ENCODE measurements around the gene CYP8B1. TPM values are rescaled to one million over a fixed set of nuclear protein-coding genes. Genes with fewer than 3 reads are reported as not detected.
A peak's percentile ranks its signal among the peaks of the same experiment; 100 is the strongest.

Gene CYP8B1
- total and polyA plus RNA-seq, 2 of the 13 experiments (the other 11 are each of a cell fraction or from before 2014, with no cell fraction given): 0.58 to 2.0 TPM

GRCh38 chr3:42829628-42830436 lies 45.8 kb downstream of the CYP8B1 start (continued):
- TF ChIP-seq ZKSCAN8 (CRISPR knock-in tag; IDR thresholded peaks at IDR 0.05; ENCODE audit: borderline replicate concordance): no peak
- no peak for TF ChIP-seq ZNF207 (IDR thresholded peaks at IDR 0.05; ENCODE audit: borderline replicate concordance)
- TF ChIP-seq KLF11 (CRISPR knock-in tag; IDR thresholded peaks at IDR 0.05): no peak
- no peak for TF ChIP-seq TCF12 (IDR thresholded peaks at IDR 0.05)
- TF ChIP-seq TCF12 (CRISPR knock-in tag; IDR thresholded peaks at IDR 0.05): no peak
- TF ChIP-seq NFE2 (CRISPR knock-in tag; IDR thresholded peaks at IDR 0.05): no peak
- peak; percentile 32; the same call in 1 of the 2 replicates for TF ChIP-seq CEBPG (CRISPR knock-in tag; IDR thresholded peaks at IDR 0.05)
- peak; percentile 9; the same call in 1 of the 2 replicates for TF ChIP-seq KDM1A (CRISPR knock-in tag; IDR thresholded peaks at IDR 0.05)
- no peak for TF ChIP-seq ZFP1 (CRISPR knock-in tag; IDR thresholded peaks at IDR 0.05)
- peak; percentile 62; the same call in 1 of the 2 replicates for TF ChIP-seq ZBTB10 (CRISPR knock-in tag; IDR thresholded peaks at IDR 0.05; ENCODE audit: borderline replicate concordance)
- no peak for TF ChIP-seq ZNF280B (CRISPR knock-in tag; IDR thresholded peaks at IDR 0.05; ENCODE audit: borderline replicate concordance)
- no peak for TF ChIP-seq ZNF251 (CRISPR knock-in tag; IDR thresholded peaks at IDR 0.05)
- TF ChIP-seq ZBTB14 (CRISPR knock-in tag; IDR thresholded peaks at IDR 0.05): no peak
- no peak for TF ChIP-seq ZNF24 (IDR thresholded peaks at IDR 0.05)
- TF ChIP-seq CBX5 (CRISPR knock-in tag; IDR thresholded peaks at IDR 0.05; ENCODE audit: borderline replicate concordance): no peak
- no peak for TF ChIP-seq SALL2 (CRISPR knock-in tag; IDR thresholded peaks at IDR 0.05)
- no peak for TF ChIP-seq ZNF746 (CRISPR knock-in tag; IDR thresholded peaks at IDR 0.05)
- TF ChIP-seq TFAP4 (IDR thresholded peaks at IDR 0.05; ENCODE audit: borderline replicate concordance, low read depth): no peak
- no peak for TF ChIP-seq HOXA9 (CRISPR knock-in tag; IDR thresholded peaks at IDR 0.05; ENCODE audit: borderline replicate concordance)
- no peak for TF ChIP-seq ZNF282 (IDR thresholded peaks at IDR 0.05; ENCODE audit: partially characterized antibody)
- no peak; the same call in 1 of the 2 replicates for TF ChIP-seq NCOR1 (IDR thresholded peaks at IDR 0.05; ENCODE audit: borderline replicate concordance, low read length)
- no peak for TF ChIP-seq THAP9 (CRISPR knock-in tag; IDR thresholded peaks at IDR 0.05; ENCODE audit: borderline replicate concordance)

Measured in HepG2 (cell line).